ENCODE measurements around the gene LRRC46. TPM values are rescaled to one million over a fixed set of nuclear protein-coding genes. Genes with fewer than 3 reads are reported as not detected.

Gene LRRC46
- total RNA-seq, 4 donors from 2014 or later = 0.20 TPM; not detected in 3

GRCh38 chr17:47857551-47858455 is 26.3 kb downstream of the LRRC46 start:
- intact Hi-C loops (cut with DNase I; ENCODE audit: low total_unique reads) = no loop called here
- Histone ChIP-seq H3K27me3 (peaks cover 44 to 49% (median 48%) of the 10 kb centered on the region in 3 donors), H3K27ac (no peak overlapping the region), H3K36me3 (no peaks in the 10 kb centered on the region), H3K4me1 (no peaks in the 10 kb centered on the region), H3K4me3 (no peak overlapping the region), H3K9me3 (no peaks in the 10 kb centered on the region)
- DNase-seq (no peak), ATAC-seq (no peak)
- in situ Hi-C loops (cut with MboI; ENCODE audit: low sequenced_read_pairs in 4 of 4) = no loop called here
- TF ChIP-seq CTCF (IDR thresholded peaks at IDR 0.05 in 4 of 5, conservative IDR thresholded peaks at IDR 0.05 in 1 of 5) = no peak
- TF ChIP-seq POLR2A (IDR thresholded peaks at IDR 0.05) = no peak

GRCh38 chr17:47860386-47860785 is 28.9 kb downstream of the LRRC46 start:
- H3K27ac ChIP-seq = no peak overlapping the region
- in situ Hi-C loops (cut with MboI; ENCODE audit: low sequenced_read_pairs in 4 of 4) = no loop called here
- no peaks in the 10 kb centered on the region for H3K4me1 ChIP-seq
- intact Hi-C loops (cut with DNase I; ENCODE audit: low total_unique reads) = no loop called here
- ATAC-seq (no peak), DNase-seq (no peak)
- no peak for TF ChIP-seq CTCF (IDR thresholded peaks at IDR 0.05 in 4 of 5, conservative IDR thresholded peaks at IDR 0.05 in 1 of 5)
- no peak for TF ChIP-seq POLR2A (IDR thresholded peaks at IDR 0.05)
- peaks cover 18 to 30% (median 22%) of the 10 kb centered on the region in 3 donors for H3K27me3 ChIP-seq
- no peaks in the 10 kb centered on the region for H3K36me3 ChIP-seq
- no peaks in the 10 kb centered on the region for H3K9me3 ChIP-seq
- H3K4me3 ChIP-seq = no peak overlapping the region

GRCh38 chr17:47862621-47863440 is 31.4 kb downstream of the LRRC46 start:
- no peak for DNase-seq
- no peak overlapping the region for H3K27ac ChIP-seq
- intact Hi-C loops (cut with DNase I; ENCODE audit: low total_unique reads) = no loop called here
- H3K4me3 ChIP-seq = no peak overlapping the region
- in situ Hi-C loops (cut with MboI; ENCODE audit: low sequenced_read_pairs in 4 of 4) = no loop called here
- H3K4me1 ChIP-seq = no peaks in the 10 kb centered on the region
- TF ChIP-seq POLR2A (IDR thresholded peaks at IDR 0.05) (no peak), CTCF (IDR thresholded peaks at IDR 0.05 in 4 of 5, conservative IDR thresholded peaks at IDR 0.05 in 1 of 5) (no peak)
- peaks cover 13 to 34% (median 19%) of the 10 kb centered on the region in 3 donors for H3K27me3 ChIP-seq
- no peak for ATAC-seq
- H3K36me3 ChIP-seq = no peaks in the 10 kb centered on the region
- no peaks in the 10 kb centered on the region for H3K9me3 ChIP-seq

GRCh38 chr17:47864791-47865216 is 33.3 kb downstream of the LRRC46 start:
- TF ChIP-seq POLR2A (IDR thresholded peaks at IDR 0.05) = no peak
- no peak for TF ChIP-seq CTCF (IDR thresholded peaks at IDR 0.05 in 4 of 5, conservative IDR thresholded peaks at IDR 0.05 in 1 of 5)
- no peak for ATAC-seq
- in situ Hi-C loops (cut with MboI; ENCODE audit: low sequenced_read_pairs in 4 of 4) = no loop called here
- intact Hi-C loops (cut with DNase I; ENCODE audit: low total_unique reads) = no loop called here
- Histone ChIP-seq H3K27ac (no peak overlapping the region), H3K4me1 (no peaks in the 10 kb centered on the region), H3K27me3 (peaks cover 24 to 43% (median 28%) of the 10 kb centered on the region in 3 donors), H3K4me3 (no peak overlapping the region), H3K9me3 (no peaks in the 10 kb centered on the region), H3K36me3 (no peaks in the 10 kb centered on the region)
- DNase-seq = no peak
